GM19351 (cell line): ENCODE data around the gene SIK3.

Source experiments
- ATAC-seq: cut with Tn5 transposase; IDR thresholded peaks from one replicate; pipeline ENCODE4 v1.9.1; 2021; ENCODE audit warnings: mild to moderate bottlenecking, moderate library complexity; ENCODE audit not compliant: unreplicated experiment

Gene SIK3

GRCh38 chr11:116830184-116830912 lies 267.9 kb downstream of the SIK3 start:
- no peak for ATAC-seq

DNA sequence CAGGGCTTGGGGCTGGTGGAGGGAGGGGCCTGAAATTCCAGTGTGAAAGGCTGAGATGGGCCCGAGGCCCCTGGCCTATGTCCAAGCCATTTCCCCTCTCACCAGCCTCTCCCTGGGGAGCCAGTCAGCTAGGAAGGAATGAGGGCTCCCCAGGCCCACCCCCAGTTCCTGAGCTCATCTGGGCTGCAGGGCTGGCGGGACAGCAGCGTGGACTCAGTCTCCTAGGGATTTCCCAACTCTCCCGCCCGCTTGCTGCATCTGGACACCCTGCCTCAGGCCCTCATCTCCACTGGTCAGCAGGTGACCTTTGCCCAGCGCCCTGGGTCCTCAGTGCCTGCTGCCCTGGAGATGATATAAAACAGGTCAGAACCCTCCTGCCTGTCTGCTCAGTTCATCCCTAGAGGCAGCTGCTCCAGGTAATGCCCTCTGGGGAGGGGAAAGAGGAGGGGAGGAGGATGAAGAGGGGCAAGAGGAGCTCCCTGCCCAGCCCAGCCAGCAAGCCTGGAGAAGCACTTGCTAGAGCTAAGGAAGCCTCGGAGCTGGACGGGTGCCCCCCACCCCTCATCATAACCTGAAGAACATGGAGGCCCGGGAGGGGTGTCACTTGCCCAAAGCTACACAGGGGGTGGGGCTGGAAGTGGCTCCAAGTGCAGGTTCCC lies 268.6 kb downstream of the SIK3 start, which contains the start of gene APOC3:
APOC3 (plus strand) TSS at position 383 of the 659 bp plus-strand sequence. CDS start 676 bp downstream, outside the sequence.
- ATAC-seq = no peak

DNA sequence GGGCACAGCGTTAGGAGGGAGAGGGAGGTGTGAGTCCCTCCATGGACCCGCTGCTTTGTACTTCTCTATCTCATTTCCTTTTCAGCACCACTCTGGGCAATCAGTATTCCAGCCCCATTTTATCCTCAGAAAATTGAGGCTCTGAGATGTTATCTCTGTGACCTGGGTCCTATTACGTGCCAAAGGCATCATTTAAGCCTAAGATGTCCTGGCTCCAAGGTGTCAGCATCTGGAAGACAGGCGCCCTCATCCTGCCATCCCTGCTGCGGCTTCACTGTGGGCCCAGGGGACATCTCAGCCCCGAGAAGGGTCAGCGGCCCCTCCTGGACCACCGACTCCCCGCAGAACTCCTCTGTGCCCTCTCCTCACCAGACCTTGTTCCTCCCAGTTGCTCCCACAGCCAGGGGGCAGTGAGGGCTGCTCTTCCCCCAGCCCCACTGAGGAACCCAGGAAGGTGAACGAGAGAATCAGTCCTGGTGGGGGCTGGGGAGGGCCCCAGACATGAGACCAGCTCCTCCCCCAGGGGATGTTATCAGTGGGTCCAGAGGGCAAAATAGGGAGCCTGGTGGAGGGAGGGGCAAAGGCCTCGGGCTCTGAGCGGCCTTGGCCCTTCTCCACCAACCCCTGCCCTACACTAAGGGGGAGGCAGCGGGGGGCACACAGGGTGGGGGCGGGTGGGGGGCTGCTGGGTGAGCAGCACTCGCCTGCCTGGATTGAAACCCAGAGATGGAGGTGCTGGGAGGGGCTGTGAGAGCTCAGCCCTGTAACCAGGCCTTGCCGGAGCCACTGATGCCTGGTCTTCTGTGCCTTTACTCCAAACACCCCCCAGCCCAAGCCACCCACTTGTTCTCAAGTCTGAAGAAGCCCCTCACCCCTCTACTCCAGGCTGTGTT lies 269.4 kb downstream of the SIK3 start:
- ATAC-seq = no peak

GRCh38 chr11:116827461-116827860 lies 270.8 kb downstream of the SIK3 start:
- ATAC-seq = no peak

DNA sequence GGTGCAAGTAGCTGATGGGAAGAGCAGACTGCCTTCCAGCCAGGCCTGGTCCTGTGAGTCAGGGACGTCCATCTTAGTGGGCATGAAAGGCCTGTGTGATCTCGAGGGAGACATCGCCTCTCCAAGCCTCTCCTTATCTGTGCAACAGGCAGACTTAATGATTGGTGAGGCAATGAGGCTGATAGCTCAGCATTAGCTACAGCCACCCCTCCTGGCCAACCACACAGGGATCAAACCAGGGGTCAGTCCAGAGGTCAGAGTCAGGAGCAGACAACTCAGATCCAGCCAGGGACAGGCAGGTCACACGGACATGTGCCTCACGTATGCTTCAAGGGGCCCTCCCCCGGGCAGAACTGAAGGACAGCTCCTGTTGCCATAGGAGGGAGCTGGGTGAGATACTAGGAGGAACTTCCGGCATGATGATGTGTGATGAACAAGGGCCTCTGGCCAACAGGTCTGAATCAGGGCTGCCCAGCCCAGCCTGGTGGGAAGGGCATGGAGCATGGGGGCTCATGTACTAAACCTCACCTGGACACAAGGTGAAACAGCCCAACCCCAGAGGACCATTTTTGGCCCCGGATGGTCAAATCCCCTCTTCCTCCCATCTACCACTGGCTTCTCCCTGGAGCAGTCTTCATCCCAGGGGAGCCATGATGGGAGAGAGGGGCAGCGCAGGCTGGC lies 271.3 kb downstream of the SIK3 start:
- no peak for ATAC-seq

GRCh38 chr11:116825854-116826750 lies 272.1 kb downstream of the SIK3 start:
- no peak for ATAC-seq

DNA sequence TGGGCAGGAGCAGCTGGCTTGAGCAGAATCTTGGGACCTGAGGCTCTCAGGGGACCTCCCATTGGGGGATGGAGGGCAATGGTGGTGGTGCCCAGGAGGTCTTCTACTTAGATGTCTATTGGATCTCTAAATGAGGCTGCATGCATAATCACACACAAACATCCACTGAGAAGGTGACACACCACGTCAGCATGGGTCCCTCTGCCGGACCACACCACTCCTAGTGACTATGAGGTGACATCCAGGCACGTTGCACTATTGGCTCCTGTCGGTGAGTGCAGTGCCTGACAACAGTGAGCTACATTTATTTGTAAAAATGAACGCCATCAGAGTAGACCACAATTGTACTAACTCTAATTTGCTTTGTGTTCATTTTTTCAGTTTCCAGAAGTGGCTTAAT lies 272.8 kb downstream of the SIK3 start:
- ATAC-seq = no peak

DNA sequence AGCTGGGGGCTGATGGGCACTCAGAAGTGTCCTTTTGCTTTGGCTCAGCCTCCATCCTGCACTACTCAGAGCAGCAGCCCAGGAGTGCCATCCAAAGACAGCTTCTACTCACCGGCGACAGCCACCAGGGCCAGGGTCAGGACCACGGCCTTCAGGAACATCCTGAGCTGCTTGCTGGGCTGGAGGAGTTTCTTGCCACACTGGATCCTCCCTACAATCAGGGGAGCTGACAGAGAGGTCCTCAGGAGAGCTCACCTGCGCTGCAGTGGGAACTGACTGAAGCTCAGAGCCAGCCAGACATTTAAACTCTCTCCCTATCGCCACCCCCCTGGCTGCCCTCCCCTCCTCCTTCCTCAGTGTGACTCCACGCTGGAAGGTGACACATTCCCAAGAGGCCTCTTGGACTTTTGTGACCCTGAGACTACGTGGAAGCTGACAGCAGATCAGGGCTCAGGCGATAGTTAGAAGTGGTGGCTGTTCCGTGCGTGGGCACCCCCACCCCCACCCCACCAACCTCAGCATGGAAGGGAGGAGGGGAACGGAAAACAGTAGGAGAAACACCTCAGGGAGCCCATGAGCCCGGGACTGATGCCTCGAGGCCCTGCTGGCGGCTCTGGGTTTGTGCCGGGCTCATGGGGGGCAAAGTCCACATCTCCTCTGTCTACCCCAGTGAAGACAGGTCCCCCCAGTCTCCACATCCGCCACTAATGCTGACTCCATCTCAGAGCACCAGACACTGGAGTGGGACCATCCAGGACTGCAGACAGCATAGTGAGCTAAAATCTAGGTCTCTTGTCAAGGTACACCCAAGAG lies 275.0 kb downstream of the SIK3 start, which contains the start of gene APOA4:
APOA4 (minus strand) TSS at position 274 of the 813 bp plus-strand sequence; CDS start at position 161, 113 bp downstream.
- no peak for ATAC-seq

DNA sequence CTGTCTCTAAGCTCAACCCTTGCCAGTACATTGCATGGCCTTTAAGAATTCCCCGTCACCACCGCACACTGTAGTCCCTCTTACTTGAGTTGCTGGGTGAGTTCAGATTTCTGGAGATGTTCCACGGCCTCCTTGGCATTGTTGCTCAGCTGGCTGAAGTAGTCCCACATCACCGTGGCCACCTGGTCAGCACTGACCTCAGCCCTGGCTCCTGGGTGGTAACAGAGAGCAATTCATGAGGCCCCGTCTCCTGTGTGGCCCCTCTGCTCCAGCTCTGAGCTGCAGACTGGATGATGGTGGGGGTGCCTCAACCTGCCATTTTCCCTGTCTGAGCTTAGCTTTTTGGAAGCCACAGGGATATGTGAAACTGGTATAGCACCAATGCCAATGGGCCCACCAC lies 275.7 kb downstream of the SIK3 start:
- no peak for ATAC-seq

GRCh38 chr11:116821050-116821918 lies 276.9 kb downstream of the SIK3 start:
- ATAC-seq = no peak

DNA sequence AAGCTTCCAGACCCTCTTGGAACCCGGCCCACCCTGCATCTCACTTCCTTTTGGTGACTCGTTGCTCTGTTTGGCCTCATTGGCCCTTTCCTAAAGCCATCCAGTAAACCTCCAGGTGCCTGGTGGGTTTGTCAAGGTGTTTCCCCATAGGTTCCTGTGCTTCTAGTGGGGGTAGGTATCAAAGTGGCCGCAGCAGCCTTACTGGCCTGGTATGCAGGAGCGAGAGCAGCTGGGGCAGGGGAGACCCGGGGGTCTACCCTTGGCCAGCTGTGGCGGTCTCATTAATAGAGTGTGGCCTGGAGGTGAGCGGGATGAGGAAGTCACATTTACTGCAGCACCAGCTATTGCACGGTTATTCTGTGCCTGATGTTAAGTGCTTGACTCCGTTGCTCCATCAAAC lies 279.2 kb downstream of the SIK3 start:
- ATAC-seq = no peak

GRCh38 chr11:116814502-116814901 lies 283.7 kb downstream of the SIK3 start:
- ATAC-seq = no peak

GRCh38 chr11:116813781-116814471 lies 284.3 kb downstream of the SIK3 start:
- ATAC-seq = no peak

GRCh38 chr11:116813170-116813569 lies 285.1 kb downstream of the SIK3 start:
- ATAC-seq = no peak

DNA sequence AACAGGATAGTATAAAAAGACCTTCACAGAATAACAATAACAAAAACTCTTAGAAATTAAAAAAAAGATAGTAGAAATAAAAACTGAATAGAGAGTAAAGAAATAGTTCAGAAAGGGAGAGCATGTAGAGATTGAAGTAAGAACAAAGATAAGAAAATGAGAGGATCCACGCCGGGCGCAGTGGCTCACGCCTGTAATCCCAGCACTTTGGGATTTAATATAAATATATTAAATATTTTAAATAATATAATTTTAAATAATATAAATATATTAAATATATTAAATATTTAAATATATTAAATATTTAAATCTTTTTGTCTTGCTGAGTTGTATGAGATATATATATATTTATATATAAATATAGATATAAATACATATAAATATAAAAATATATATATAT lies 286.1 kb downstream of the SIK3 start:
- no peak for ATAC-seq

- ATAC-seq = no peak
Measured at GRCh38 chr11:116811194-116811593, 287.0 kb downstream of the SIK3 start.
